IPS-15b (cell line): Measurements from ENCODE around the gene SETD1A.

Source experiments
- H3K27me3 ChIP-seq: one replicate; pipeline ENCODE4 v1.6.1; 2013; ENCODE audit warnings: low read length; ENCODE audit not compliant: control insufficient read depth, insufficient read depth
- H3K36me3 ChIP-seq: one replicate; pipeline ENCODE4 v1.6.1; 2013; ENCODE audit warnings: low read length; ENCODE audit not compliant: control insufficient read depth, insufficient read depth
- H3K4me1 ChIP-seq: one replicate; pipeline ENCODE4 v1.6.1; 2013; ENCODE audit warnings: mild to moderate bottlenecking, low read length; ENCODE audit not compliant: control insufficient read depth, insufficient read depth
- H3K4me3 ChIP-seq: one replicate; pipeline ENCODE4 v1.5.1; 2013; ENCODE audit warnings: low read depth, low read length
- H3K9ac ChIP-seq: one replicate; pipeline ENCODE4 v1.6.1; 2013; ENCODE audit warnings: low read depth, mild to moderate bottlenecking, low read length
- H3K9me3 ChIP-seq: one replicate; pipeline ENCODE4 v1.6.1; 2013; ENCODE audit warnings: mild to moderate bottlenecking, low read length; ENCODE audit not compliant: control insufficient read depth, insufficient read depth

SETD1A gene

DNA sequence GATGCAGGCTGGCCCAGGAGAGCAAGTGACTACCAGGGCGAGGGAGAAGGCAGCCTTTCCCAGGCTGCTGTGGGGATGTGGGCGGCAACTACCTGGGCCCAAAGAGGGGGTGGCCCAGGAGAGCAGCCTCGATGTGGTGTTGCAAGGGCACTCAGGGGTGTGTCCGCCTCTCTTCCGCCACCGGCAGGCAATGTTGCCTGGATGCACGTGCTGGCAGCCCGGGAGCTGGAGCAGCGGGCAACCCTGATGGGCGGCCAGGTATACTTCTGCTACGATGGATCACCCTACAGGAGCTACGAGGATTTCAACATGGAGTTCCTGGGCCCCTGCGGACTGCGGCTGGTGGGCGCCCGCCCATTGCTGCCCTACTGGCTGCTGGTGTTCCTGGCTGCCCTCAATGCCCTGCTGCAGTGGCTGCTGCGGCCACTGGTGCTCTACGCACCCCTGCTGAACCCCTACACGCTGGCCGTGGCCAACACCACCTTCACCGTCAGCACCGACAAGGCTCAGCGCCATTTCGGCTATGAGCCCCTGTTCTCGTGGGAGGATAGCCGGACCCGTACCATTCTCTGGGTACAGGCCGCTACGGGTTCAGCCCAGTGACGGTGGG is 30.1 kb downstream of the SETD1A start:
- no peaks in the 10 kb centered on the region for H3K4me1 ChIP-seq
- peaks cover 19% of the 10 kb centered on the region for H3K36me3 ChIP-seq
- H3K9ac ChIP-seq, result no peak overlapping the region
- H3K9me3 ChIP-seq, result no peaks in the 10 kb centered on the region
- no peaks in the 10 kb centered on the region for H3K27me3 ChIP-seq
- H3K4me3 ChIP-seq, result no peak overlapping the region

DNA sequence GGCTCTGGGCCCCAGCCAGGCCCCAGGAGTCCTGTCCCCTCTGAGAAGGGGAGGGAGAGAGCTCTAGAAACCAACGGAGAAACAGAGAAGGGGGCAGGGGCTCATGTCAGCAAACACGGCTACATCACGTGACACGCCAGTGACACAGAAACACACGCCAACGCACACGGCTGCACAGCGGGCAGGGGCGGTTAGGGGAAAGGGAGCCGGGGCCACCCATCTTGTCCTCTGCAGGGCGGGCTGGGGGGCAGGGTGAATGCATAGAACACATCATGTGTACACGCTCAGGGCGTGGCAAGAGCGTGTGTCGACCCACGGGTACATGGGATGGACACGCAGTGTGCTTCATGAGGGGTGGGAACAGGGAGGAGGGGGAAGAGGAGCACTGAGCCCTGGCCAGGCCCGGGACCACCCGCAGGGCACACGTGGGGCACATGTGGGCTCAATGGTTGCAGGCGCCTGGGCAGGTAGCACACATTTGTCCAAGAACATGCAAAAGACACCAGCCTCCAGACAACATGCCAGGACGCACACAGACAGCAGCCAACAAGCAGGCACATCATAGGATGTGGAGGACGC is 32.0 kb downstream of the SETD1A start:
- no peaks in the 10 kb centered on the region for H3K4me1 ChIP-seq
- H3K9me3 ChIP-seq, result no peaks in the 10 kb centered on the region
- no peak overlapping the region for H3K9ac ChIP-seq
- H3K27me3 ChIP-seq, result no peaks in the 10 kb centered on the region
- H3K36me3 ChIP-seq, result peaks cover 5% of the 10 kb centered on the region
- H3K4me3 ChIP-seq, result no peak overlapping the region

DNA sequence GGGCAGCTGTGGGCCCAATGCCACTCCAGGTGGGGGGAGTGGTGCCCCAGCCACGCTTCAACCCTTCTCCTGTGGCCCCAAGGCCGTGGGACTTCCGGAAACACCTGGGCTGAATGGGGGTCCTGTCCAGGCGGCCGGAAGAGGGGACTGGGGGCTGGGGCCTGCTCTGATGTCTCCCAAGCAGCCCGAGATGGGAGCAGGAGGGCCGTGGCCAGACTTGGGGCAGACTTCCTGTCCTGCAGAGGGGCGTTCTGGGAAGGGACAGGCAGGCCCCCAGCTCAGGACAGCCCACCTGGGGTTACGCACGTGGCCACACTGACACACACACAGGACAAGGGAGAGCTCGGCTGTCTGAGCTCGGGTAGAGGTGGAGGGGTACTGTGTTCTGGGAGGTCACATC is 32.6 kb downstream of the SETD1A start:
- Histone ChIP-seq H3K4me1 (no peaks in the 10 kb centered on the region), H3K9me3 (no peaks in the 10 kb centered on the region), H3K4me3 (no peak overlapping the region), H3K9ac (no peak overlapping the region), H3K36me3 (peaks cover 5% of the 10 kb centered on the region), H3K27me3 (no peaks in the 10 kb centered on the region)

DNA sequence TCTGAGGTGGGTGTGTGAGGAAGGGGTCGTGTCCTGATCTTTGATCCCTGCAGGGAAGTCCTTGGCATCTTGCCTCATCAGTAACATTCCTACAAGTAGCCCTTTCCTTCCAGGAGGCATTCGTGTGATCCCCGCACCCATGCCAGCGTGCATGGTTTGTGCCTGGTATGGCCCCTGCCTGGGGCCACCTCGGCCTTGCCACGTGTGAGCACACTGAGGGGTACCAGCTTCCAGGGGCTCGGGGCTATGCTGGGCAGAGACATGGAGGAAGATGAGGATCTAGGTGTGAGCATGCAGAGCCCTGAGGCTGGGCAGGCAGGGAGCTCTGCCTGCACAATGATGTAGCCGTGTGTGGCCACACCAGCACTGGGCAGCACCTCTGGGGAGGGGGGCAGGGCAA is 33.5 kb downstream of the SETD1A start:
- no peaks in the 10 kb centered on the region for H3K4me1 ChIP-seq
- no peaks in the 10 kb centered on the region for H3K27me3 ChIP-seq
- H3K9ac ChIP-seq, result no peak overlapping the region
- H3K36me3 ChIP-seq, result peaks cover 5% of the 10 kb centered on the region
- H3K4me3 ChIP-seq, result no peak overlapping the region
- no peaks in the 10 kb centered on the region for H3K9me3 ChIP-seq

DNA sequence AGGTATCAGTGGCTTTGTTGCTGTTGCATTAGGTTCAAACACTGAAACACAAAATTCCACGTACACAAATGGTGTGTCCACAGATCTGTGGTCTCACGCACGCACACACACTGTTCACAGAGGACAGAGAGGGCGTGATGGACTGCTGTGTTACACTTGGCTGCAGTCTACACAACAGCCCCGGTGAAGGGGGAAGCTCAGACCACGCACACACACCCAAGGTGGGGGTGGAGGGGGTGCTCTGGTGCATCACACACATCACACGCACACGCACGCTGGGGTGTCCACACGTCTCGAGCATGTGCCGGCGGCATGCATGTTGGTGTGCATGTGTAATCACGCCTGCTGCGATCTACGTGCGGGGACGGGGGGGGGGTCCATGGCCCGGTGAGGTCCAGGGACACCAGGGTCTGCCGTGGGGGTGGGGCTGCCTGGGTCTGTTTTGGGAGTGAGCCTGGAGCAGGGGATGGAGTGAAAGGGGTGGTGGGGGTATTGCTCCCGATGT is 34.8 kb downstream of the SETD1A start:
- Histone ChIP-seq H3K4me3 (no peak overlapping the region), H3K36me3 (peaks cover 5% of the 10 kb centered on the region), H3K27me3 (no peaks in the 10 kb centered on the region), H3K4me1 (no peaks in the 10 kb centered on the region), H3K9ac (no peak overlapping the region), H3K9me3 (no peaks in the 10 kb centered on the region)

DNA sequence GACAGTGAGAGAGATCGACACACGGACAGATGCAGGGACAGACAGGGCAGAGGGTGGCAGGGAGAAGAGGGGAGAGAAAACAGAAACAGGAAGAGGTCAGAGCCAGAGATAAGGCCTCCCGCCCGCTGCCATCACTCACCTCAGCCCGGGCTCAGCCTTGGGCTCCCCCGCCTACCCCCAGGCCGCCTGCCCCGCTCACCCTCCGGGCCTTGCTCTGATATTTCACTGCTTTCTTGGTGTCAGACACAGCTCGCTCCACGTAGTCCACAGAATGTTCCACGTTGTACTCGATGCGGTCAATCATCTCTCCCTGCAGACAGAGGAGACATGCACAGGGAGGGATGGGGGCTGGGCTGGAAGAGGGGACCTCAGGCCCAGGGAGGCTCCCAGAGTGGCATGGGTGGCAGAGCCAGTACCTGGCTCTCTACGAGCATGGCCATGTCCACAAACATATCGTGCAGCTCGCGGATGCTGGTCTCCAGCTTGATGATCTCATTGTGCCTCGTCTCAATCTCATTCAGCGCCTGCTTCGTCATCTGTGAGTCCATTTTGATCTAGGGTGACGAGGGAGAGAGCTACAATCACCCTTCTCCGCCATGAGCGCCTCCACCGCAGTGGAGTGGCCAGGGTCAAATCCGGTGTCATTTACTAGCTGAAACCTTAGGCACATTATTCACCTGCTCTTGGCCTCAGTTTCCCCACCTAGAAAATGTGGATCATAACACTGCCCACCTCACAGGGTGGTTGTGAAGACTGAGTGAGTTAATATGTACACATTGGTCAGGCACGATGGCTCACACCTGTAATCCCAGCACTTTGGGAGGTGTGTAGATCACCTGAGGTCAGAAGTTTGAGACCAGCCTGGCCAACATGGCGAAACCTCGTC is 35.6 kb downstream of the SETD1A start:
- H3K4me3 ChIP-seq, result no peak overlapping the region
- H3K36me3 ChIP-seq, result peaks cover 5% of the 10 kb centered on the region
- H3K9me3 ChIP-seq, result no peaks in the 10 kb centered on the region
- H3K27me3 ChIP-seq, result no peaks in the 10 kb centered on the region
- H3K4me1 ChIP-seq, result peaks cover 6% of the 10 kb centered on the region
- no peak overlapping the region for H3K9ac ChIP-seq

DNA sequence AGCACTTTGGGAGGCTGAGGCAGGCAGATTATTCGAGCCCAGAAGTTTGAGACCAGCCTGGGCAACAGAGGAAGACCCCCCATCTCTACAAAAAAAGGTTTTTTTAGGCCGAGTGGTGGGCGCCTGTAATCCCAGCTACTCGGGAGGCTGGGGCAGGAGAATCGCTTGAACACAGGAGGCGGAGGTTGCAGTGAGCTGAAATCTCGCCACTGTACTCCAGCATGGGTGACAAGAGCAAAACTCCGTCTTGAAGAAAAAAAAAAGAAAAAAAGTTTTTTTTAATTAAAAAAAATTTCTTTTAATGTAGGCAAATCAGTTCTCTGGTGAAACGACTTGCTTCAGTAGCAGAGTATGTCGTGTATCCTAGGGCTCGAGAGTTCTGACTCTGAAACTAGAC is 38.4 kb downstream of the SETD1A start:
- Histone ChIP-seq H3K27me3 (no peaks in the 10 kb centered on the region), H3K9ac (no peak overlapping the region), H3K4me1 (peaks cover 12% of the 10 kb centered on the region), H3K36me3 (peaks cover 3% of the 10 kb centered on the region), H3K4me3 (peak overlapping the region; percentile 83), H3K9me3 (no peaks in the 10 kb centered on the region)

DNA sequence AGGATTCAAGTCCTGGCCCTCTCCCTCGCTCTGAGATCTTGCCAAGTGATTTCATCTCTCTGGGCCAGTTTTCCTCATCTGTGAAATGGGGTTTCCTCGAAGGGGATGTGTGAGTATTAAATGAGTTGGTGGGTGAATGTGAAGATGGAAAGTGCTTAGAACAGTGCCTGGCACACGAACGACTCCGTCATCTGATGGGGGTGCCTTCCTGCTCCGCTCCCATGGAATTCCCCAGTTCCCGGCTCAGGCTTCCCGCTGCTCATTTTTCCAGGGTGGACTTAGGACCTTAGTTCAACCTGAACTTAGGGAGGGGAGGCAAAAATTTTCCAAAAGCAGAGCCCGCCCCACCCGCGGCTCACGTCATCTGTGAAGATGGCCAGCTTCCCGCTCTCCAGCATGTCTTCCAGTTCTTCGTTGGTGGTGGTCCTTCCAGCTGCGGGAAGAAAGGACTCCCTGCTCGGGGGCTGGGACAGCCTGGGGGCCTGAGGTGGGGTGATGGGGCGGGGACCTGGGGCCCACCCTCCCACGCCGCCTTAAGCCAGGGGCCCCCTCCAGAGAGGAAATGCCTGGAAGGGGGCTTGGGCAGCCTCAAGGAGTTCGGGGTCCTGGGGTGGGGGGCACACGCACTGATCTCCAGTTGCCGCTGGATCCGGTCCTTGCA is 38.9 kb downstream of the SETD1A start:
- Histone ChIP-seq H3K27me3 (no peaks in the 10 kb centered on the region), H3K36me3 (no peaks in the 10 kb centered on the region), H3K4me3 (peak overlapping the region; percentile 83), H3K9me3 (no peaks in the 10 kb centered on the region), H3K4me1 (peaks cover 12% of the 10 kb centered on the region), H3K9ac (no peak overlapping the region)

DNA sequence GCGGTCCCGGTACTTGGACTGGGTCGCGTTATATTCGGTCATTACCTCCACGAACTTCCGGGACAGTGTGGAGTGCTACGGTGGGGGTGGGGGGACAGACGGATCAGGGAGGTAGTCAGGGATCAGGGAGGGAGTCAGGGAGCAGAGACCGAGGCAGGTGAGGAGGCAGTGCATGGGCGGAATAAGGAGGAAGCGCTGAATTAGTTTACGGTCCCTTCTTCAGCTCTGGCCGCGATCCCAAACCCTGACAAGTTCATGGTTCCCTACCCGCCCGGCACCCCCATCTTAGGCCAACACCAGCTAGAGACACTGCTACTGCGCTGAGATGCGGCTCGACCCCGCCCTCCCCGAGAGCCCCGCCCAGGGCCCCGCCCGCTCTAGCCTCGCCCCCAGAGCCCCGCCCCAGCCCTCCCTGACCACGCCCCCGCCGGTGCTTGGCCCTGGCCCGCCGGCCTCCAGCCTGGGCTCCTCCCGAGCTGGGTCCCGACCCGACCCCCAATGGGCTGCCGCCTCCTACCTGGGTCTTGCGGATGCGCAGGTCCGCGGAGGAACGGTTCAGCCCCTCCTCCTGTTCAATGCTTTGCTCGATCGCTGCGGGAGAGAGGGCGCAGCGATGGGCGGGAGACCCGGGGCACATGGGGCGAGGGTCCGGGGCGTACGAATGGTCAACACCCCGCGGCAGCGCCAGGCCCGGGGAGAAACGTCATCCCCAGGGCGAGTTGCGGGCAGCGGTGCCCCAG is 39.6 kb downstream of the SETD1A start:
- Histone ChIP-seq H3K36me3 (no peaks in the 10 kb centered on the region), H3K9ac (no peak overlapping the region), H3K4me3 (peak overlapping the region; percentile 83), H3K27me3 (no peaks in the 10 kb centered on the region), H3K4me1 (peaks cover 12% of the 10 kb centered on the region), H3K9me3 (no peaks in the 10 kb centered on the region)

DNA sequence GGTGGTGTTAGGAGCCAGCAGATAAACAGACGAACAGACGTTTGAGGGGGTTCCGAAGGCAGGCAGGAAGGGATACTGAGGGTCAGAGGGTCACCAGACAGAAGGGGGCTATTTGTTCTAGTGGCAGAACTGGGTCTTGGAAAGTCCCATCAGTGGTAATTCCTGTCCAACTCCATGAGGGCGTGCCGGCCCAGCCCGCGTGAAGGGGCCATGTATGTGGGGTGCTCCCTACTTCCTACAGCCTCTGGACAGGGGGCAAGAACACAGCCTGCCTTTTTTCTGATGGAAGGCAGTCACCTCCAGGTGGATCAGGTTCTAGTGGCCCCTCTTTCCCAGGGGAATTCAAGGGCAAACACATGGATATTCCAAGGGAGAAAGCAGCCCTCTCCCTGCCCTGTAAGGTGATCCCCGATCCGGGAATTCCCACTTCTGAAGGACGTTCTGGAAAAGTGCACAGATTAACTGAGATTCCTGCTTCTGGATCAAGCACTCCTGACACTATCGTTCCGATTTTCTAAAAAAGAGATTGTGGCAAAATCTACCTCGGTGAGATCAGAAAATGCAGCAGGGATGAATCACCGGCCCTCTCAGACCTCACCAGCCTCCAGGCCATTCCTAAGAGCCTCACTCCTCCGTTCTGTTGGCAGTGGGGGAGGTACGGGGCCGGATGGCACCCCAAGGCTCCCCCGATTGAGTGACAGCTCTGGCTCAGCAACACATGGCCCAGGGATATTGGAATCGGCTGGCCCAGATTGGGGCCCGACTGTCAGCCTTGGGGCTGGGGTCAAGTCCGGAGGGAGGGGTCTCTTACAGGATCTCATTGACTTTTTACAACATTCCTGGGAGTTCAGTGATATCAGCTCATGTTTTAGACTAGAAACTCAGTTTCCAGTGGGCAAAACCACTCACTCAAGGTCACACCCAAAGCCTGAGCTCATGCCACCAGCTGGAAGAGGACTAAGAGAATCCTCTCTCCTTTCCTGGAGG is 40.5 kb downstream of the SETD1A start:
- peak overlapping the region; percentile 71 for H3K4me3 ChIP-seq

More for the DNA sequence above, 40.5 kb downstream of the SETD1A start:
- Histone ChIP-seq H3K9me3 (no peaks in the 10 kb centered on the region), H3K9ac (no peak overlapping the region), H3K27me3 (no peaks in the 10 kb centered on the region), H3K4me1 (peaks cover 12% of the 10 kb centered on the region), H3K36me3 (no peaks in the 10 kb centered on the region)
